Cardiac fibroblast (primary cell): ENCODE results near the gene BACE1-AS.

ENCODE experiments used
- DNase-seq, 2 donors: peaks; one replicate each; pipeline versions ENCODE4 v3.0.0 to v3.0.0-alpha.2; 2010; ENCODE audit warnings: low read depth in 2 of 2
- H3K4me3 ChIP-seq, 2 donors: replicated peaks in 1 of 2; 1 replicate in 1 of 2; 2 replicates in 1 of 2; pipeline ENCODE4 v1.5.1; 2011; ENCODE audit warnings: low read depth in 2 of 2, low read length in 2 of 2, mild to moderate bottlenecking in 2 of 2, moderate library complexity in 1 of 2
- CTCF ChIP-seq: IDR thresholded peaks from one replicate; pipeline ENCODE4 v1.5.1; 2011; ENCODE audit warnings: low read depth, mild to moderate bottlenecking, low read length, inconsistent platforms

The BACE1-AS gene

GRCh38 chr11:117290809-117291396 is at the start of gene BACE1-AS:
Gene BACE1-AS (plus strand): TSS chr11:117291346.
- no peak for DNase-seq
- TF ChIP-seq CTCF: no peak
- H3K4me3 ChIP-seq: no peak within 1 kb of the TSS

GRCh38 chr11:117248341-117248740 is 42.8 kb upstream of the BACE1-AS start:
- H3K4me3 ChIP-seq: no peak overlapping the region
- TF ChIP-seq CTCF: no peak
- DNase-seq: no peak

GRCh38 chr11:117249571-117249970 is 41.6 kb upstream of the BACE1-AS start:
- DNase-seq: no peak
- no peak for TF ChIP-seq CTCF
- H3K4me3 ChIP-seq: no peak overlapping the region

- no peak for TF ChIP-seq CTCF
- DNase-seq: no peak
- no peak overlapping the region for H3K4me3 ChIP-seq
Observed at GRCh38 chr11:117251506-117251905, 39.6 kb upstream of the BACE1-AS start.

GRCh38 chr11:117255966-117256365 is 35.2 kb upstream of the BACE1-AS start:
- no peak overlapping the region for H3K4me3 ChIP-seq
- no peak for DNase-seq

GRCh38 chr11:117256573-117256972 is 34.6 kb upstream of the BACE1-AS start:
- TF ChIP-seq CTCF: no peak
- no peak overlapping the region for H3K4me3 ChIP-seq
- DNase-seq: peak in 1 of 2 donors; percentile 75

More at GRCh38 chr11:117255966-117256365, 35.2 kb upstream of the BACE1-AS start:
- TF ChIP-seq CTCF: no peak

GRCh38 chr11:117258576-117258975 is 32.6 kb upstream of the BACE1-AS start:
- no peak overlapping the region for H3K4me3 ChIP-seq
- no peak for DNase-seq
- TF ChIP-seq CTCF: no peak
